ENCODE measurements around the gene SNX14. TPM values are rescaled to one million over a fixed set of nuclear protein-coding genes. Genes with fewer than 3 reads are reported as not detected.

SNX14 gene
- total RNA-seq, 1 experiment from 2014 or later: 84.8 TPM

- no peak for TF ChIP-seq ZBTB33 (IDR thresholded peaks at IDR 0.05; ENCODE audit: extremely low read depth, insufficient replicate concordance, low read length)
- no peak for TF ChIP-seq EGR1 (IDR thresholded peaks at IDR 0.05; ENCODE audit: low read depth)
- no peak for TF ChIP-seq YY1 (IDR thresholded peaks at IDR 0.05; ENCODE audit: extremely low read depth, insufficient replicate concordance, low read depth, low read length)
- no peak for TF ChIP-seq ELF1 (IDR thresholded peaks at IDR 0.05; ENCODE audit: borderline replicate concordance, low read depth)
- TF ChIP-seq EZH2phosphoT487 (IDR thresholded peaks at IDR 0.05; ENCODE audit: borderline replicate concordance): no peak
- TF ChIP-seq SRF (IDR thresholded peaks at IDR 0.05; ENCODE audit: low read depth): no peak
- TF ChIP-seq JUND (IDR thresholded peaks at IDR 0.05): no peak
- TF ChIP-seq MAX (IDR thresholded peaks at IDR 0.05): no peak
- no peak for TF ChIP-seq POLR2A (IDR thresholded peaks at IDR 0.05; ENCODE audit: borderline replicate concordance, extremely low read depth, insufficient read depth, insufficient read length)
- intact Hi-C loops (cut with micrococcal nuclease): no loop called here
- peak overlapping the region; percentile 99 for H3K27ac ChIP-seq (ENCODE audit: low read depth, low read length)
- ChIA-PET CTCF (no interaction called here), RAD21 (ENCODE audit: low non-redundant PET in 1 of 2, low total read pairs in 2 of 2, uncharacterized antibody in 2 of 2, unreplicated experiment in 2 of 2) (no interaction called here), POLR2A (interaction anchor here (8.5 kb wide), 1 partner anchor 34 kb away, joined by 192 read pairs; no protein-coding TSS in a partner anchor)
- no peak overlapping the region for H2AFZ ChIP-seq (ENCODE audit: low read depth, low read length, poor library complexity, severe bottlenecking)
- peak overlapping the region; percentile 100 for H3K9ac ChIP-seq (ENCODE audit: low read length)
- peak overlapping the region; percentile 89 for H3K4me2 ChIP-seq (ENCODE audit: low read length)
- BruUV-seq (replicated peaks): no TSS peak
- ATAC-seq: no peak
- peaks cover 9 to 35% of the 10 kb centered on the region in 2 experiments; a peak in 3 of 4 replicates for H3K4me1 ChIP-seq (ENCODE audit: control insufficient read depth in 1 of 2, insufficient read depth in 2 of 2, low read length in 2 of 2)
- H4K20me1 ChIP-seq (ENCODE audit: insufficient read depth): peaks cover 43% of the 10 kb centered on the region
- H3K27me3 ChIP-seq (ENCODE audit: insufficient read depth, low read length): no peaks in the 10 kb centered on the region
- H3K9me3 ChIP-seq (ENCODE audit: control insufficient read depth in 1 of 2, insufficient read depth in 1 of 2, low read depth in 1 of 2, low read length in 2 of 2): no peaks in the 10 kb centered on the region
- no peak for DNase-seq (ENCODE audit: low read depth, low spot score)
- H3K9me2 ChIP-seq (ENCODE audit: insufficient read depth): no peaks in the 10 kb centered on the region
- H3K79me2 ChIP-seq (ENCODE audit: insufficient read depth, low read length): peaks cover 65% of the 10 kb centered on the region
- peak overlapping the region; percentile 98 to 99 for H3K4me3 ChIP-seq (replicated peaks in 1 of 2; ENCODE audit: low read depth in 1 of 2, low read length in 2 of 2)
- peaks cover 34 to 55% of the 10 kb centered on the region in 2 experiments for H3K36me3 ChIP-seq (ENCODE audit: control insufficient read depth in 1 of 2, insufficient read depth in 2 of 2, low read length in 2 of 2)
These were observed 47.9 kb upstream of the SNX14 start for GRCh38 chr6:85641522-85641896.
